ENCODE data around the gene RGS2.
A peak's percentile ranks its signal among the peaks of the same experiment; 100 is the strongest.

RGS2 gene

DNA sequence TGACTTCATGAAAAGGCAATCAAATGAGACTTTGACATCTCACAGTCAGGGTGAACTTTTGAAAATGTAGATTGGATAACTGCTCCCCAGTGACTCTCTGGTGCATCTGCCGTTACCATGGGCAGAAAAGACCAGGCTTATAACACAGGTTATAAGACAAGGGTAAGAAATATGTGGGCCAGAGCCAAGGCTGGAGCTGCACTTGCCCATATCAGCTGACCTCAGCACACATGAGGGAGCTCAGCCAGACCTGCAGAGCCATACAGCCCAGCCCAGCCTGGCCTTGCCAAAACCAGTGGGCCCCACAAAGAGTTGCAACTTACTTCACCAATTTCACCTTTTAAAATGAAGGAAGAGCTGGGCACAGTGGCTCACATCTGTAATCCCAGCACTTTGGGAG lies 11.7 kb upstream of the RGS2 start:
- DNase-seq, result no peak

DNA sequence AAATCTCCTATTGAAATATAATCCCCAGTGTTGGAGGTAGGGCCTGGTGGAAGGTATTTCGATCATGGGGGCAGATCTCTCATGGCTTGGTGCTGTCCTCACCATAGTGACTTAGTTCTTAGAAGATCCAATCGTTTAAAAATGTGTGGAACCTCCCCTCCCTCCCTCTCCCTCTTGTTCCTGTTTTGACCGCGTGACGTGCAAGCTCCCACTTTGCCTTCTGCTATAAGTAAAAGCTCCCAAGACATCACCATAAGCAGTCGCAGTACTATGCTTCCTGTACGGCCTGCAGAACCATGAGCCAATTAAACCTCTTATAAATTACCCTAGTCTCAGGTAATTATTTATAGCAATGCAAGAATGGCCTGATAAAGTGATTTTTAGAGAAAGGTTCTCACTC lies 10.9 kb upstream of the RGS2 start:
- DNase-seq, result no peak

DNA sequence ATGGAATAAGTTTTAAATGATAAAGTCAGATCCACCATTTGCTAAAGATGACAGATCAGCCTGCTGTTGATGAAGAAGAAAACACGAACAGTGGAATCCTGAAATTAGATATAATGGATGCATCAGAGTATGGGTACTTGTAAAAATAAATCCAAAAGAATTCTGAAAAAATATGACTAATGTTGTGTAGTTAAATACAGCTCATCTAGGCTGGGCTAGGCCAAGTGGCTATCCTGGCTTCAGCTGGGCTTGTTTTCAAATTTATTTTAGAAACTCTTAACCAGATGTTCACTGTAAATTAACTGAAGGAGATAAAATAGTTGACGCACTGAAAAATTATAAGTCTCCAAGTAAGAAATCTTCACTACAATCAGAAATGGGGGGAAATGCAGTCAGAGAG lies 7.4 kb upstream of the RGS2 start:
- DNase-seq, result no peak

DNA sequence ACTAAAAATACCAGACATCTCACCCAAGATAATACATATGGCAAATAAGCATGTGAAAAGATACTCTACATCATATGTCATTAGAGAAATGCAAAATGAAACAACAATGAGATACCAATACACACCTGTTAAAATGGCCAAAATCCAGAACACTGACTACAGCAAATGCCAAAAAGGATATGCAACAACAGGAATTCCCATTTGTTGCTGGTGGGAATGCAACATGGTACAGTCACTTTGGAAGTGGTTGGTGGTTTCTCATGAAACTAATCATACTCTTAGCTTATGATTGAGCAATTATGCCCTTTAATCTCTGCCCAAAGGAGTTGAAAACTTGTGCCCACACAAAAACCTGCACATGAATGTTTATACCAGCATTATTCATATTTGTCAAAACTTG lies 6.4 kb upstream of the RGS2 start:
- DNase-seq, result no peak

DNA sequence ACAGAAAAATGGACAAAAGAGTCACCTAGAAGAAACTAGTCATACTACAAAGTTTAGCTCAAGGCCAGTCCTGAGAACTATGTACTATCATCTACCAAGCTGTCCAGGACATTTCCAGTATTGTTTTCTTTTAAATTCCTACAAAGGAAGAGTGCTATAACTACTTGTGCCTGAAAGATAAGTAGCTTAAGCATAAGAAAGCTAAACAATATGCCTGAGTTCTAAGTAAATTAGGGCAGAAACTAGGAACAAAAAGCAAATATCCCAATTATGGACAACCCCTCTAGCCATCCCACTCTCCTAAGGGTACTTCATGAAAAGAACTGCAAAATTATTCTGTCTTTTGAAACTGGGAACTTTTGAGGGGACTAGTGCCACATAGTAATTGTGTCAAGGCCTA lies 5.3 kb upstream of the RGS2 start:
- DNase-seq, result no peak

DNA sequence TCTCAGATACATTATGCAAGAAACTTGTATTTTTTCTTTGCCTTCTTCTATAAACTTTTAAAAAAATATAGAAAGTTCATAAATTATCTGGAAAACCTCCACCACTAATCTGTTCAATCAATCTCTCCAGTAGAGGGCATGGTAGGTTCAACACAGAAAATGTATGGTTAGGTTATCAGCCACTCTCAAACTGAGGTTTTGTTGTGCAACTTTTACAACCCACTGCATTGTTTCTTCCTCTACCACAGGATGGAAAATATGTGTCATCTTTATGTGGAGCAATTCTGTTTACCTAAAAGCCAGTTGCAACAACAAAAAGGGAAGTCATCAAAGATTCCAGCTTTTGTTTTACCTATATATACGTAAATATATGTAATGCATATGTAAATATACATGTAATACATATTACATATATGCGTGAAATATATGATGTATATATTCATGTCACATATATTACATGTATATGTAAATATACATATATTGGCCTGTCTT lies 3.0 kb upstream of the RGS2 start:
- no peak for DNase-seq

DNA sequence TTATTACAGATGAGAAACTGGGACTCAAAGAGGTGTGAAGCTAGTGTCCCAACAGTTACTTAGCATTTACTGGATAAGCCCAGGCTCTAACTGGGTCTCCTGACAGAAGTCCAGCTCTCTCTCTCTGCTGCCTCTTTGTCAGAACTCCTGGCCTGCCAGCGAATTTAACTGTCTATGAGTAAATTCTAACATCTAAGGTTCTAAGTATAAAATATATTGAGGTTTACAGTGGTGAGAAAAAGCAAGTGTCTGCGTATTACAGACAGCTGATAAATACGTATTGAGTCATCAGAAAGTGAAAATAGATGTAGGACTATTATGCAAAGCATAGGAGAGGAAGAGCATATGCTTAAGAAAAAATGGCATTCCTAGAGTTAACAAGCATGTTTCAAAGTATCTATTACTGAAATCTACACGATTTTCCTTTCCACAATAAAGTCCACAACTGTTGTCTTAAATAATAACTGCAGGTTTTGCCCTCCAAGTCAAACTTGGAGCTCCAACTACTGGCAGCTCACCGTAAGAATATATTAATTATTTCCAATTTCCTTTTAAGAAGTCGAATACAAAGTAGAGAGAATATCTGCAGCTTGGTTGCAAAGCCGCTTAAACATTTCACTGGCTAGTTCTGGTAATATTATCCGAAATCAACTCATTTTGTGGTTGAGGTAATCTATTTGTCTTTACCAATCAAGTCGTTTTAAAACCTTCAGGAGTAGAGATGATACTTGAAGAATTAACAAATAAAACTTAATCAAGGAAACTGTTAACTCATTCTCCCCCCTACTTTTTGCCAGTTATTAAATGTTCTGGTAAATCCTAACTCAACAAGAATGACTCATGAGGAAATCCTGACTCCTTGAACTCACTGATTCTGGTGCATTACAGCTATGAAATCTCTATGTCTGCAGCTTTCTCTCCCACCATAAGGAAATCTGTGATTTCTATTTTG lies 1.4 kb upstream of the RGS2 start:
- no peak for DNase-seq

DNA sequence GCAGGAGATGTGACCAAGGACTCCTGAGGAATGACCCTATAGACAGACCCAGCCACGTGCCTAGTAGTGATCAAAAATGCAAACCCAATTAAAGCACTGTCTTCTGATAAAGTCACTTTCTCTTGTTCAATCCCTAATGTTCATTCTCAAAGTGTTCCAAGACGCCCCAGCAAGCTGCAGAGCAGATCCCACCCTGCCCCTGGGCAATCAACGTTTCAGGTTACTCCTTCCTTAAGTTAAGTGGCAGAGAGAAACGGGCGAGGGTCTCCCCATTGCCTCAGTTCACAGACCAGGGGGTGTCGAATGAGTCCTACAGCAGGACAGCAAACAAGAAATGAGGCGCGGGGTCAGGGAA lies 699 bp upstream of the RGS2 start:
- no peak for DNase-seq

DNA sequence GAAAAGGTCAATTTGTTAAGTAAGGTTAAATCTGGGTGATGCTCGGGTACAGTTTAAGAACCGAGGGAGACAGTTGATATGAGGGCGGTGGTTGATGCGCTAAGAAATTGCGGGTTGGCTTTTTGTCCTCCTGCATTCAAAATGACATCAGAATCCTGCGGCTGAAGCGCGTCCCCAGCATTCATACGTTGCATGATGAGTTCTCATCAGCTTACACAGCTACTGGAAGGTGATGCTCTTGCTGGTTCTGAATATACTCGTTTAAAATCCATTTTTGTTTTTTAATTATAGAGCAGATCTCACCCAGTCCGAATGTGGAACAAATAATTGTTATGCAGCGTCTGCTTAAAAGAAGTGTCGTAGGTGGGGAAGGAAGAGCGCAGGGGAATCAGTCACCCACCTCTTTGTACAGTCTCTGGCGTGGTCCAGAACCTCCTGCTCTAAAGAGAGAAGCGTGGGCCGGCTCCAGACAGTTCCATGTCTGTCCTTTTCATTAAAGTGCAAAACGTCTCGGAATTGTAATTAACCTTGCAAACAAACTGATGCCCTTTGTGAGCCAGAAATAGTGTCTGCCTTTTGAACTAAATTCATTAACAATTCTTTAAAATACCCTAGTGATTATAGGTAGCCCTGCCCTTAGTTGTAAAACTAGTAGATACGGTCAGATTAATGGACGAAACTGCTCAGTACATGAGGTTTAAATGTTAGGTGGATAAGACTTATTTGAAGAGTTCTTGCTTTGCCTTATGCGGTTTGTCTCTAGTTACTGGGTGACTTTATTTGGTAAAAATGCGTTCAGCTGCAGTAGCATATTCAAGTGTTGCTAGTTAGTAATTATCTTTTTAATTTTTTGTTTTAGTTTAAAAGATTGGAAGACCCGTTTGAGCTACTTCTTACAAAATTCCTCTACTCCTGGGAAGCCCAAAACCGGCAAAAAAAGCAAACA lies 741 bp downstream of the RGS2 start:
- DNase-seq, result peak; percentile 32

DNA sequence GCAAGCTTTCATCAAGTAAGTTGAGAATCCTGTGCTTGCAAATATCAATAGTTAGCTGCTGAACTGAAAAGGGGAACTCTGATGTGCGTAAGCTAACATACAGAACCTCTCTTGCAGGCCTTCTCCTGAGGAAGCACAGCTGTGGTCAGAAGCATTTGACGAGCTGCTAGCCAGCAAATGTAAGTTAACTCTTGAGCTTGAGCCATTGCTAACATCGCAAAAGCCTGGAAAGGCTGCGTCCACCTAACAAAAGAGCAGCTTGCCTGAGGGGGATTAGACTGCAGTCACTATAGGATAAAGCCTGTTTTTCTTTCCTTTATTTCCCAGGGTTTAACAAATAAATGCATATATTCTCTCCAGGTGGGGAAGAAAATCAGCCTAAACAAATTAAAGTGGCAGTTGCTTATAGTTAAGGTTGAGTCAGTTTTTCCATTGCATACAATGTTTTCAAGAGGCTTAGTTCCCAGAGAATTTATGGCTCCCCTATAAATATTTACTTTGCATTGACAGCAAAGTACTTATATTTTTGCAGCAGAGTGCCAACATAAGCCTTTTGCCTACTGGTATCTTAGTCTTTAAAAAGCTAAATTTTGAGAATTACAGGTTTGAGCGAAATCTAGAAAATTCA lies 1.5 kb downstream of the RGS2 start:
- DNase-seq, result no peak

DNA sequence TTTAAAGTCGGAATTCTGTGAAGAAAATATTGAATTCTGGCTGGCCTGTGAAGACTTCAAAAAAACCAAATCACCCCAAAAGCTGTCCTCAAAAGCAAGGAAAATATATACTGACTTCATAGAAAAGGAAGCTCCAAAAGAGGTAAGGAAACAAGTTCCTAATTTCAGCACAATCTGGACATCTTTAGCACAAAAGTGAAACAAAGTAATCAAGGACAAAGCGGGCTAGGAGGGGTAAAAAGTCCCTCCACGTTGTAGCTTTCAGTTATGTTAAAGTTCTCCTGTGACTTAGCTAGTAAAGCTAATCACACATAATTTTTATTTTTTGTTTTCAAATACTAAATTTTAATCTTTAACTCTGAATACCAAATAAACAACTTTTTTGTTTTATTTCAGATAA lies 2.2 kb downstream of the RGS2 start:
- DNase-seq, result no peak

DNA sequence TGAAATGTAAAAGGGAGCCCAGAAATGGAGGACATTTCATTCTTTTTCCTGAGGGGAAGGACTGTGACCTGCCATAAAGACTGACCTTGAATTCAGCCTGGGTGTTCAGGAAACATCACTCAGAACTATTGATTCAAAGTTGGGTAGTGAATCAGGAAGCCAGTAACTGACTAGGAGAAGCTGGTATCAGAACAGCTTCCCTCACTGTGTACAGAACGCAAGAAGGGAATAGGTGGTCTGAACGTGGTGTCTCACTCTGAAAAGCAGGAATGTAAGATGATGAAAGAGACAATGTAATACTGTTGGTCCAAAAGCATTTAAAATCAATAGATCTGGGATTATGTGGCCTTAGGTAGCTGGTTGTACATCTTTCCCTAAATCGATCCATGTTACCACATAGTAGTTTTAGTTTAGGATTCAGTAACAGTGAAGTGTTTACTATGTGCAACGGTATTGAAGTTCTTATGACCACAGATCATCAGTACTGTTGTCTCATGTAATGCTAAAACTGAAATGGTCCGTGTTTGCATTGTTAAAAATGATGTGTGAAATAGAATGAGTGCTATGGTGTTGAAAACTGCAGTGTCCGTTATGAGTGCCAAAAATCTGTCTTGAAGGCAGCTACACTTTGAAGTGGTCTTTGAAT lies 2.9 kb downstream of the RGS2 start:
- no peak for DNase-seq

DNA sequence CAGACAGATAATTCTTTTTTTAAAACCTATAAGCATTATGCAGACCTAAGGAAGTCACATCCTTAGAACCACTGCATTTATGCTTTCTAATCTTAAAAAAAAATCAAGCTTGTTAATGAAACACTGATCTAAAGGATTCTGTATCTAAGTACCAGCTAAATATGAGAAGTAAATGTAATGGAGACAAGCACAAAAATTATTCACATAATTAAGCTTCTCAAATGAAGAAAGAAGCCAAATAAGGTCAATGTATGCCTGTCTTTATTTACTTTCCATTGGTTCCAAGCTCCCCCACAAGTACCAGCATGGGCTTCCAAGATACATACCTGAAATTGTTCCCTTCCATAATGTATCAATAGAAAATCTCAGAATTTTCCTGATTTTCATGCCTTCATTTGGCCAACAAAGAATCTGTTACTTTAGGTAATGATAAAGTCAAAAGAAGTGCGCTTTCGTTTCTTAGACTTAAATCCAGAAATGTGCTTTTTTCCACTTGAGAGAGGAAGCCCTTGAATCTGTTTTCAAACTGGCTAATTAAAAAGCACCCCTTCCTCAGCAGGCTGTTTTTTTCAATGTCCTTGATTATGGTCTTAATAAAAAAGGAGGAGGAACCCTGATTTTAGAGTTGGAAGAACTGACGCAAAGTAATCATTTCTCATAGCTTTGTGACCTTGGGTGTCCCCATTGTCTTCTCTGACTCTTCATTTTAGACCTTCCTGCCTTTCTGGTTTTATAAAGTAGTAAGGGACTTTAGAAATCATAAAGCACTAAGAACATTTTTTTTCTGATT lies 3.8 kb downstream of the RGS2 start:
- DNase-seq, result no peak

DNA sequence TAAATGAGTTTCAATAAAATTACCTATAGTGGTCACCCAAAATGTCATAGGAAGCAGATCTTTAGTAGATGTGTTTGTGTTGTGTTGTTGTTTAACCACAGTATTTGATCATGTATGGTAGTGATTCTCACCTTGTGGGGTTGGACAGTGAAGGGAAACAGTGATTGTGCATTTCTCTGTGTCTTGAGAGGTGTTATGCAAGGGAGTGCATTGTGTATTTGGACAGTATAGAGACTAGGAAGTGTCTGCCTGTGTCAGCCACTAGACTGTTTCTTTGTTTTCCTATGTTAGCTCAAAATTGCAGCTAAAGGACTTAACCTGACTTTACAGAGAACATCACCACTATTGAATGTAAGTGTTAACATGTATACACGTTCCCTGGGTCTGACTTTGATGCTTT lies 6.0 kb downstream of the RGS2 start:
- DNase-seq, result no peak

DNA sequence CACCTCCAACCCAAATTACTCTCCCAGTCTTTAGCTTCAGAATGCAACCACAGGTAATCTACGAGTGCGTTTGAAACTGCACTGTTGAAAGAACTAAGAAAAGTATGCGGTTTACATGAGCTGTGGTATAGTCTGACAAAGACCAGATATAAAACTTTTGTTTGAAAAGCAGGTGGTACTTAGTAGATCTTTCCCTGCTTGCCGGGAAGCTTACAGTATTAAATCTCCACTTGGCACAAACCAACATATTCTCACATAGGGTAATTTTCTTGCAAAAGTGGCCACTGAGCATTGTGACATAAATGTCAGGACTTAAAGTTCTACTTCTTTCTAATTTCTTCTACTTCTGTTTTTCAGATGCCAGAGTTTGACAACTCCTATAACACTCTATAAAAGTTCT lies 8.4 kb downstream of the RGS2 start:
- DNase-seq, result no peak

DNA sequence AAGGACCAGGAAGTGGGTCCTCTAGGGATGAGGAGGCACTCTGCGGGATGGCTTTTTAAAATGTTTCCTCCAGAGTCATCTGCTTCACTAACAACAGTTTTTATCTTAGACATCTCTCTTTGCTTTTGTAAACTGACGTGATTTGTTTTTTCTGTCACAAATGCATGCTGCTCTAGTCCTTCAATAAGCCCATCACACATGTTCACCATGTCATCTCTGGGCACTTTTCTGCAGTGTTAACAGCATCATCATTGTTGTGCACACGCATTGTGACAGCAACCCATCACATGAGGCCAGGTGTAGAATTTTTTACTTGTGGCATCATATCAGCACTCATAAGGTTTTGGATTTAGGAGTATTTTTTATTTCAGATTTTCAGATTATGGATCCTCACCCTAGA lies 12.5 kb downstream of the RGS2 start:
- DNase-seq, result no peak

DNA sequence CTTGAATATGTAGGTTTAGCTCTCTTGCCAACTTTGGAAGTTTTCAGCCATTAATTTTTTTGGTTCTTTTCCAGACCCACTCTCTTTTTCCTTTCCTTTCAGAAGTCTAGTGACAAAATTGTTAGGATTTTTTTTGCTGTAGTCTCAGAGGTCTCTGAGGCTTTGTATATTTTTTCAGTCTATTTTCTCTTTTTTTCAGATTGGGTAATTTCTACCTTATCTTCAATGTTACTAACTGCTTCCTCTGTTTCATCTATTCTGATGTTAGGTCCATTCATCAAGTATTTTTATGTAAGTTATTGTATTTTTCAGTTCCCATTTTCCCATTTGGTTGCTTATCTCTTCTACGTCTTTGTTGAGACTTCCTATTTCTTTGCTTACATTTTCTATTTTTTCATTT lies 15.7 kb downstream of the RGS2 start:
- no peak for DNase-seq

DNA sequence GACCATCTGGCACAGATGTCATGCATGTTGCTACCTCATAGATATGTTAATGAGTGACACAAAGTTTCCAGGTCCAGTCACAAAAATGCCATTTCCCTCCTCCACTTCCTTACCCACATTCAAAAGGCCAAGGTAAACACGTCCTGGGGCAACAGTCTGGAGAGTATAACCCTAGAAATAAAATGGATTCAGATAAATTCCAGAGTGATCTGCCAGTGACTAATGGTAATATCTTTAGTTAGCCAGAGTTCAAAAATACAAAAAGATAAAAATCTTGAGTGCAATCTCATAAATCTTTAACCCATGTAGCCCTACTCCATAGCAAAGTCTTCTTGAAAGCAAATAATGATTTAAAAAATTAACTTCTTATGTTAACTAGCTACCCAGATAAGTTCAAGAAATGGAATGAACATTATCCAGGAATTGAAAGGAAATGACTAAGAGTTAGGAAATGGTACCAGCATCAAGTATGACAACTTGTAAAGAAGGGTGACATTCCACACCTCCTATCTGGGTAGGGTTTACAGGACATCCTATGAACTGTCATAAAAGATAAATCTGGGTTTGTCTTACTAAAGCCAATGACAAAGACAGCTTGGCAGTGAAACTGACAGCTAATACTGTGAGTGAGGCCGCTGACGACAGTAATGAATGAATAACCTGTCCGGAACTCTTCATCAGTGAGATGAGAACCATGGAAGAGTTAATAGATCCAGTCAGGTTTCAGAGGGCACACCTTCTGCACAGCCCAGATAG lies 18.1 kb downstream of the RGS2 start:
- DNase-seq, result no peak

DNA sequence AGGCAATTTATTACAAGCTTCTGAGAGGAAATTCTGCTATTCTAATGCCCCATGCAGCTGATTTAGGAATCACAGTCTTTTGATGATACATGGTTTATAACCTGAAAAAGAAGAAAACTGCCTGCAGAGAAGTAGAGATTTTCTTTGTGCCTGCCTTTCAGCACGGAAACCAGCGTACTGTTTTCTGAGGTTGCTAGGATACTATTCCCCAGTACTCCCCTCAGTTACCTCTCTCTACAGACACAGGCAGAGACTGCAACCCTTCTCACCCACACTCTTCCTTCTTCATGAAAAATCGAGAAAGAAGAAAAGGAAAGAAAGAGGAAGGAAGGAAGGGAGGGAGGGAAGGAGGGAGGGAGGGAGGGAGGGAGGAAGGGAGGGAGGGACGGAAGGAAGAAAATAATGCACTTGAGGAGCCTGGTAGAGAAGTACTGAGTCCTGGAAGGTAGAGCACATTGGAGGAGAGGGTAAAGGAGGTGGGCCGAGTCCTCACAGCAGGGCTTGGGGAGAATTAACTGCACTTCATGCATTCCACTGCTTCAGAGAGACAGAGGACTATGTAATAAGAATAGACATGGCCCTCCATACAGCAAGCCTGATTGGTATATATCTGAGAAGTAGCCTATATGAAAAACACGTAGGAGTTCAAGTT lies 21.9 kb downstream of the RGS2 start:
- no peak for DNase-seq

DNA sequence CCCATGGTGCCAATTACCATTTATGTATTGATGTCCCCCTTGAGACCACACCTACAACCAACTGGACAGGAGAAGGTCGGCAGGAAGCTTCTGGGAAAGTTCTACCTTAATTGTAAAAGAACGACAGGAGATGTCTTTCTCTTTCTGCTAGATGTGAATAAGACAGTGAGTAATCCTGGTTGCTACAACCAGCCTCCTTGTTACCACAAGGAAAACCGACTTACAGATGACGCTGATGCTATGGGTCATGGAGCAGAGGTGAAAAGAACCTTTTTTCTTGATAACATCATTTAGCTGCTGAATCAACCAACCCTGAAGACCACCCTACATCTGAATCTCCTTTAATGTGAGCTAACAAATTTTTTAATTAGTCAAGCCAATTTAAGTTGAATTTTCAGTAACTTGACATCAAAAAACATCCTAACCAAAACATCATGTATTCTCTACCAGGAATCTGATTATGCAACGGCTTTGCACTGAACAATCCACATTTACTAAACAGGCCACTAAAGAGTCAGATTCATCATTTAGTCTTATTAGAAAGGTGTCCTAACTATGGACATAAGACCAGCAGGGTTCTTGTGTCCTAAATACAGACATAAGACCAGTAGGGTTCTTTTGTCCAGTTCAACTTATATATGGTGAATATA lies 23.0 kb downstream of the RGS2 start:
- no peak for DNase-seq

Data from activated effector memory CD4-positive, alpha-beta T cell treated with Interleukin-2 at 50 U/mL for 16 hours (primary cell).